ENCODE results near the gene DOCK4.

The DOCK4 gene

GRCh38 chr7:112070674-112071256 is 135.4 kb downstream of the DOCK4 start:
- DNase-seq: no peak

- DNase-seq: no peak
These were observed 136.3 kb downstream of the DOCK4 start for GRCh38 chr7:112069879-112070321.

GRCh38 chr7:112068967-112069366 is 137.2 kb downstream of the DOCK4 start:
- no peak for DNase-seq

- DNase-seq: no peak
These were observed 138.3 kb downstream of the DOCK4 start for GRCh38 chr7:112067632-112068540.

- no peak for DNase-seq
These were observed 139.0 kb downstream of the DOCK4 start for GRCh38 chr7:112067200-112067599.

- DNase-seq: no peak
These were observed 140.4 kb downstream of the DOCK4 start for GRCh38 chr7:112065758-112066157.

- DNase-seq: no peak
These were observed 141.4 kb downstream of the DOCK4 start for GRCh38 chr7:112064627-112065385.

- DNase-seq: no peak
These were observed 142.2 kb downstream of the DOCK4 start for GRCh38 chr7:112063974-112064373.

GRCh38 chr7:112061051-112061450 is 145.1 kb downstream of the DOCK4 start:
- DNase-seq: no peak

GRCh38 chr7:112060625-112061024 is 145.6 kb downstream of the DOCK4 start:
- no peak for DNase-seq

GRCh38 chr7:112059675-112060074 is 146.5 kb downstream of the DOCK4 start:
- no peak for DNase-seq

- no peak for DNase-seq
These were observed 147.5 kb downstream of the DOCK4 start for GRCh38 chr7:112058686-112059085.

- DNase-seq: no peak
These were observed 149.8 kb downstream of the DOCK4 start for GRCh38 chr7:112056409-112056808.

- no peak for DNase-seq
These were observed 152.5 kb downstream of the DOCK4 start for GRCh38 chr7:112053737-112054069.

GRCh38 chr7:112052993-112053736 is 153.0 kb downstream of the DOCK4 start:
- no peak for DNase-seq

- DNase-seq: no peak
These were observed 153.7 kb downstream of the DOCK4 start for GRCh38 chr7:112052498-112052897.

- no peak for DNase-seq
These were observed 155.8 kb downstream of the DOCK4 start for GRCh38 chr7:112050250-112050881.

GRCh38 chr7:112049555-112050249 is 156.5 kb downstream of the DOCK4 start:
- DNase-seq: no peak

- DNase-seq: no peak
These were observed 158.8 kb downstream of the DOCK4 start for GRCh38 chr7:112047421-112047820.

- DNase-seq: no peak
These were observed 161.0 kb downstream of the DOCK4 start for GRCh38 chr7:112045222-112045621.

GRCh38 chr7:112042631-112043030 is 163.6 kb downstream of the DOCK4 start:
- DNase-seq: no peak

GRCh38 chr7:112038353-112038752 is 167.8 kb downstream of the DOCK4 start:
- DNase-seq: no peak

All from SHP77 treated with DMSO at 0.1 percent for 48 hours (cell line).